ENCODE results near the gene NFATC3.

Gene NFATC3

DNA sequence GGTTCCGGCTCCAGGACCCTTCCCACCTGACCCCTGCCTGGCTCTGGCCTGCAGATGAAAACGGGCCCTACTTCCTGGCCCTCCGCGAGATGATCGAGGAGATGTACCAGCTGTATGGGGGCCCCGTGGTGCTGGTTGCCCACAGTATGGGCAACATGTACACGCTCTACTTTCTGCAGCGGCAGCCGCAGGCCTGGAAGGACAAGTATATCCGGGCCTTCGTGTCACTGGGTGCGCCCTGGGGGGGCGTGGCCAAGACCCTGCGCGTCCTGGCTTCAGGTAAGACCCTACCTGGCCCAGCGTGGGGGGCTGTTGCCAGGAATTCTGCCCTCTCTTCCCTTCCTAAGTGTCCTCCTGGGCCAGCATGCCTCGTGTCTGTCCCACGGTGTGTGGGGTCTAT lies 170.5 kb downstream of the NFATC3 start:
- DNase-seq: no peak

DNA sequence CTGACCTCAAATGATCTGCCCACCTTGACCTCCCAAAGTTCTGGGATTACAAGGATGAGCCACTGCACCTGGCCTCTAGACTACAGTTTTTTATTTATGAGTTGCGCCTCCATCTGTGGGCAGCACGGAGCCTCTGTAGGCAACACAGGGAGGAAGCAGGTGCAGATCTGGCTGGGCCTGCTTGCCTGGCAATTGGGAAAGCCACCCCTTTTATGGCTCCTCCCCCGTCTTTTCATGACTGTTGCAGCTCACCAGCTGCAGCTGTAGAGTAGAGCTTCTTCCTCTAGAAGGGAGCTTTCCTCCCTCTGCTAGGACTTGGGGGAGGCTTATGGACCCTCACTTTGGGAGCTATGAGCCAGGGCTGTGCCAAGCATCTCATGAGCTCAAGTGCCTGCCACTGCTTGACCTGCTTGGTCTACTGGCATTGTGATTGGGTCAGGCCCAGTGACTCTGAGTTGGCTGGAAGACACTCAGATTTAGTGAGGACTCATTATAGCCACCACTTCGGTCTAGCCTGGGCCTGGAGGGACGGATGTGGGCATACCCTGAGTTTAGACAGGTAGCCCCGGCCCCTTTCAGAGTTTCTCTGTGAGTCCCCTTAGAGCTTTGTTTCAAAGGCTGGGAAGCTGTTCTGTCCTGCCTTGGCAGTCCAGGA lies 172.2 kb downstream of the NFATC3 start:
- DNase-seq: peak; percentile 48

DNA sequence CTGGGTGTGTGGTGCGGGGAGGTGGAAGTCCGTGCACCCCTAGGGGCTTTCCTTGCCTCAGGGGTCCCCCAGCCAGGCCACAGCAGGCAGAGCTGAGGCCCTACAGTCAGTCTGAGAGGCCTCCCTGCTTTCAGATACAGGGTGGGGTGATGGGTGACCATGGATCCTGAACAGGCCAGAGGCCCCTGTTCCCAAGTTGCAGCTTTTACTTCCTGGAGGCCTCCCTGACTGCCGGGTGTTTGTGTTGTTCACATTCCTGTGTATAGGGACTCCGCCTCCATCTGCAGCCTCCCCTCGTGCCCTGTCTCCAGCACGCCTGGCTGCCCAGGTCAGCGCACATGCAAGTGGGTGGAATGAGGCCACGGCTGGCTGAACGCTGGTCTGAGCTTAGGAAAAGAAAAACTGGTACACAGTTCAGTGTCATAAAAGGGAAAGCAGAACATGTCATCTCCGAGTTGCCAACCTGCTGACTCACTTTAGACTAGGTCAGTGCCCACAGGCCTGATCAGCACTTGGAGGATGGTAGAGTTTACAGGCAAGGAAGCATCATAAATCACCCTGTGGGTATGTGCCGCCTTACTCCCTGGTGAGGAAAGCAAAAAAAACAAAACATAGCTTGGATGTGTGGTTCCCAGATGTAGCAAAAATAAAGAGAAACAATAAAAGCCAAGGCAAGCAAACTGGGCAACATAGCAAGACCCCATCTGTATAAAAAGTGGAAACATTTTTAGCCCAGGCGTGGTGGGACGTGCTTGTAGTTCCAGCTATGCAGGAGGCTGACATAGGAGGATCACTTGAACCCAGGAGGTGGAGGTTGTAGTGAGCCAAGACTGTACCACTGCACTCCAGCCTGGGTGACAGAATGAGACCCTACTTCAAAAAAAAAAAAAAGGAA lies 173.0 kb downstream of the NFATC3 start:
- DNase-seq: no peak

DNA sequence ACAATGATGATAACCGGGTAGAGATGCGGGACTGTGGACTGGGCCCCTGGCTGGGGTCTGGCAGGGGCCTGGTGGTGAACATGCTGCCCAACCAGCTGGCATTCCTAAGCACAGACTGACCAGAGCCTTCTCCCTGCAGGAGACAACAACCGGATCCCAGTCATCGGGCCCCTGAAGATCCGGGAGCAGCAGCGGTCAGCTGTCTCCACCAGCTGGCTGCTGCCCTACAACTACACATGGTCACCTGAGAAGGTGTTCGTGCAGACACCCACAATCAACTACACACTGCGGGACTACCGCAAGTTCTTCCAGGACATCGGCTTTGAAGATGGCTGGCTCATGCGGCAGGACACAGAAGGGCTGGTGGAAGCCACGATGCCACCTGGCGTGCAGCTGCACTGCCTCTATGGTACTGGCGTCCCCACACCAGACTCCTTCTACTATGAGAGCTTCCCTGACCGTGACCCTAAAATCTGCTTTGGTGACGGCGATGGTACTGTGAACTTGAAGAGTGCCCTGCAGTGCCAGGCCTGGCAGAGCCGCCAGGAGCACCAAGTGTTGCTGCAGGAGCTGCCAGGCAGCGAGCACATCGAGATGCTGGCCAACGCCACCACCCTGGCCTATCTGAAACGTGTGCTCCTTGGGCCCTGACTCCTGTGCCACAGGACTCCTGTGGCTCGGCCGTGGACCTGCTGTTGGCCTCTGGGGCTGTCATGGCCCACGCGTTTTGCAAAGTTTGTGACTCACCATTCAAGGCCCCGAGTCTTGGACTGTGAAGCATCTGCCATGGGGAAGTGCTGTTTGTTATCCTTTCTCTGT lies 174.0 kb downstream of the NFATC3 start:
- DNase-seq: no peak

DNA sequence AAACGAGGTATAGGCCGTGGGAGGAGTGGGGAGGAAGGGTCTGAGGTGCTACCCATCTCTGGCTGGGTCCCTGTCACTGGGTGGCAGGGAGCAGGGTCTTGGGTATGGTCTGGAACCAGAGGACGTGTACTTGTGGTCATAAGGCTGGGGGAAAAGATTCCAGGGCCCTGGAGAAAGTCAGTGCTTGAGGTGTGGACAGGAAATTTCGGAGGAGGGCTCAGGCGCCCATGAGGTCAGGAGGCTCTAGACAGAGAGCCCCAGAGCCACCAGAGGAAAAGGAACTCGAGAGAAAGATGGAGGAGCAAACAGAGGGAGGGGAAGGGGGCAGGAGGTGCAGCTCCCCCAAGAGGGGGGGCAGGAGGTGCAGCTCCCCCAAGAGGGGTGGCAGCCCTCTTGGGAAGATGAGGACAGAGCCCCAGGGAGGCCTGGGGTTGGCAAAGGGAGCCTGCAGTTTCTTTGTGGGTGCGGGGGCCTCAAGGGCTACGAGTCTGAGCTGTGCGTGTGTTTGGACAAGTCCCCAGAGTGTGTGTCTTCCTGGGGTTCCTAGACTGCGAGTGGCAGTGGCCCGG lies 178.5 kb downstream of the NFATC3 start:
- no peak for DNase-seq

DNA sequence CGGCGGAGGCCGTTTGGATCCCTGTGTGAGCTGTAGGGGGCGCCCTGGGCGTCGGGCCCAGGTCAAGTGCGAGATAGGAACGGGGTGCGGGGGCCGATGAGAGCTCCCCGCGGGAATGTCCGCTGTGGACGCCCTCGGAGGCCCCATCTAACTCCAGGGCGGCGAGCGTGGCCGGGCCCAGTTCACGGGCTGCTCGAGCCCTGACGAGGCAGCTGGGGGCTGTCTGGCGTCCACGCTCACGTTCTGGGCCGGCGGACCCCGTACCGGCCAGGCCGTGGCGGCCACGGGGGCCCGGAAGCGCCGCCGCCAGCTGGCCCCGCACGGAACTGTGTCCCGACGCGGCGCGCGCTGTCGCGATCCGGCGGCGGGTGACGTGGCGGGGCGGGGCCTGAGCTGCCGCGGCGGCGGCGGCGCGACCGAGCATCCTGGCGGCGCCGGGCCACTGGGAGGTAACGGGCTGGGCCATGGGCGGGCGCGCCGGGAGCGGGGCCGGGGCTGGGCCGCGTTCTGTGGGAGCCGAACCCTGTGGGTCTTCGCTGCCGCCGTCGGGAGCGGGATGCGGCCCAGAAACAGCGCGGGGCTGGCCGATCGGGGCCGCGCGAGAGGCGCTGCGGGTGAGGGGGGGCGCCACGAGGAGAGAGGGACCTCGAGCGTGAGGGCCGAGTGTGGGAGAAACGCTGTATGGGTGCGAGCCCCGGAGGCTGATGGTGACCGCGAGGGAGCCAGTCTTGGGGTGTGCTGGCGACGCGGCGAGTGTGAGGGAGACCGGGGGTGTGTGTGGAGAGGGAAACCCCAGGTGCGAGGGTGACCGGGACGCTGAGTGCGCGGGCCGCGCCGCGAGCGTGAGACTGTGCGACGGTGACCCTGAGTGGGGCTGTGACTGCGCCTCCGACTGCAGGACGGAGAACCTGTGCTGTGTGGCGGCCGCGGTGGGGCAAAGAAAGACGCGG lies 179.2 kb downstream of the NFATC3 start, which contains the start of gene SLC7A6:
Gene SLC7A6 (plus strand): TSS at position 399 of the 950 bp plus-strand sequence. CDS start 10,201 bp downstream, outside the sequence.
- DNase-seq: peak; percentile 32

DNA sequence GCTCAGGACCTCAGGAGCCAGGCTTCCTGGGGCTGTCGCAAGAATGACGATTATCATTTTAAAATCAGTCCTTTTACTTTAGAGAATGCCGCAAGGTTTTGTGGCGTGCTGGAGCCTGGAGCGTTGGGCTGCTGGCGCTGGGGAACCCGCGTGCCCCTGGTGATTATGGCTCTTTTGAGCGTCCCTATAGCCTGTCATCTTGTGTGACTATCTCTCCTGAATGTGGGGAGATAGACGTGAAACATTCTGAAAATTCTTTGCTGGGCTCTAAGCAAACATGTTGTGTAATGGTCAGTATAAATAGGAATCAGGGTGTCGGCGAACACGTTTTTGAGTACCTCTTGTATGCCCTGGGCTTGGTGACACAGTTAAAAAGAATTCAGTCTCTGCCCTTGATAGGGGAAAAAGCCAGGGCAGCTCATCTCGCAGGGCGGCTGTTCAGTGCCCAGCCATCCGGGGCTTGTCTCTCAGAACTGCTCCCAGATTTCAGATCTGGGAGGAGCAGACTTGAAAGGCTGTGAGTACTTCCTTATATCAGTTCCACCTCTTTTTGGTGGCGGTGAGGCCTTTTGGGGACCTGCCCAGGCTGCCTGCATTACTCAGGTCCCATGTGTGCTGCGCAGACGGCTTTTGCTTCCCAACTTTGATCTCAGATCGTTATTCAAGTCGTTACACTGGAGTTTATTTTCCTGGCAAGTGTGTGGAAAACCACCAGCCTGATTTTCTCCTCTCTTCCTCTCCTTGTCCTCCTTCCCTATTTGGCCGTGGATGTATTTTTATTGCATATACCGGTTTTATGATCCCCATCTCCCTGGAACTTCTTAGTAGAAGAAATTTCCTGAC lies 180.1 kb downstream of the NFATC3 start:
- DNase-seq: no peak

DNA sequence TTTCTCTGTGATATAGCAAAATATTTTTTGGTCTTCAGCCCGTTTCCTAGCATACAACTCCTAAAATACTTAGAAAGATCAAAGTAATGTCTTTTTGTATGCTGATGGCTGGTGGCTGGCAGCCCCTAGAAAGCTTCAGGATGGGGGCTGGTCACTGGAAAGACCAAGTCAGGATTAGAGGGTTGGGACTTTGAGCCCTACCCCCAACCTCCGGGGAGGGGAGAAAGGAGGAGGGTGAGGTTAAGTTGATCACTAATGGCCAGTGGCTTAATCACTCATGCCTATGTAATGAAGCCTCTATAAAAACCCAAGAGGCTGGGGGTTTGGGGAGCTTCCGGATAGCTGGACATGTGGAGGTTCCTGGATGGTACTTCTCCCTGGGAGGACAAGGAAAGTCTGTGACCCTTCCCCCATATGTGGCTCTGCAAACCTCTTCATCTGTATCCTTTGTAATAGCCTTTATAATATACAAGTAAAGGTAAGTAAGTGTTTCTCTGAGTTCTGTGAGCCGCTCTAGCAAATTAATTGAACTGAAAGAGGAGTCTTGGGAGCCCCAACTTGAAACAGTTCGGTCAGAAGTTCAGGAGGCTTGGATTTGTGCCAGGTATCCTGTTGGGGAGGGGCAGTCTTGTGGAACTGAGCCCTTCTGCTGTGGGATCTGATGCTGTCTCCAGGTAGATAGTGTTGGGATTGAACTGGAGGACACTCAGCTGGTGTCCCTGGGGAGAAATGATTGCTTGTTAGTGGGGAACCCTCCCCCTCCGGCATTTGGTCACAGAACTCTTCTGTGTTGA lies 182.6 kb downstream of the NFATC3 start:
- peak; percentile 84 for DNase-seq

DNA sequence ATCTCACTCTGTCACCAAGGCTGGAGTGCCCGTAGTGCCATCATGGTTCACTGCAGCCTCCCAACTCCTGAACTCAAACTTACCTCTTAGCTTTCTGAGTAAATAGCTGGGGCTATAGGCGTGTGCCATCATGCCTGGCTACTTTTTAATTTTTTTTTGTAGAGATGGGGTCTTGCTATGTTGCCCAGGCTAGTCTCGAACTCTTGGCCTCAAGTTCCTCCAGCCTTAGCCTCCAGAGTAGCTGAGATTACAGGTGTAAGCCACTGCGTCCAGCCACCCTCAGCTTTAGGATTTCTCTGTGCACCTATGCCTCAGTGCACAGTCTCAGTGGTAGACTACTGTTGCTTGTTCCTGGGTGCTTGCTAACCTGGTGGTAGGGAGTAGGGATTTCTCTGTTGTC lies 184.6 kb downstream of the NFATC3 start:
- no peak for DNase-seq

DNA sequence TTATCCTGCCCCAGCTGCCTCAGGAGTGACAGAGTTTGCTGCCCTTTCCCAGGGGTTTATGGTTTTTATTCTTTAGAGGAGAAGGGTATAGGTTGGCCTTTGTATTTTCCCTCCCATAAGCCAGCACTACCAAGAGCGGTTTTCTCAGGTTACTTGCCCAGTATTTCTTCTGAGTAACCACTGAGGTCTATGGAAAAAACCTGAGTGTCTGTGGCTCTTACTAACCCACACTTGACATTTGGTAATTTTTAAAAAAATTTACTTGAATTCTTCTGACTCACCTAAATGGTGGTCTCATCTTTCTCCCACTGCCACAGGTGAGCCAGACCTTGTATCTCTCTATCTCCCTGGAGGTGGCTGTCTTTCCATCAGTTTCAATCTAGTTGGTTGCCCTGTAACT lies 185.2 kb downstream of the NFATC3 start:
- no peak for DNase-seq

DNA sequence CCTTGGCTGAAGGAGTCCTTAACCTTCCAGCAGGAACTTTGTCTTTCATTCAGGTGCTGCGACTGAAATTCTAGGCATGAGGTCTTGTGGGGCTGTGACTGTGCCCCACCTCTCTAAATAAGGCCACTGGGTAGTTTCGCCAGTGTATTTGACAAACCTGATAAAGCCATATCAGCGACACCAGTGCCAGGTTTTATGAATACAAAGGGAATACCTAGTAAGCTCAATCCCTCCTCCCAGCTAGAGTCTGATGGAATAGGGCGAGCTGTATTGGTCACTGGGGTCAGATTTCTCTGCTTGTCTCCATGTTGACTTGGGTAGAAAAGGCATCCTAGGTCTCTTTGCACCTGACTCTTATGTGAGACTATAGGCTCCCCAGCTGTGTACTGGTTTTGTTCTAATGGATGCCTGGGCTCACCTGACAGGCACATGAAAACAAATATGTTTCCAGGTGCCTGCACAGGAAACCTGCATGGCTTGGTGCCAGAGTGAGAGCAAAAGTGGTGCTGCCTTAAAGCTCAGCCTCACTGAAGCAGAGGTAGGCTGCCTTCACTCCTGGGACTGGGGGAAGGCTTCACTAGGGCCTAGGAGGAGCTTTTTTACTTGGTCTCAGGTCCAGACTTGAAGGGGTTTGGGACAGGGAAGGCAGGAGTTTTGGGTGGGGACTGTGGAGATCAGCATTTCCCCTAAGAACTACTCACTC lies 187.5 kb downstream of the NFATC3 start:
- DNase-seq: peak; percentile 65

DNA sequence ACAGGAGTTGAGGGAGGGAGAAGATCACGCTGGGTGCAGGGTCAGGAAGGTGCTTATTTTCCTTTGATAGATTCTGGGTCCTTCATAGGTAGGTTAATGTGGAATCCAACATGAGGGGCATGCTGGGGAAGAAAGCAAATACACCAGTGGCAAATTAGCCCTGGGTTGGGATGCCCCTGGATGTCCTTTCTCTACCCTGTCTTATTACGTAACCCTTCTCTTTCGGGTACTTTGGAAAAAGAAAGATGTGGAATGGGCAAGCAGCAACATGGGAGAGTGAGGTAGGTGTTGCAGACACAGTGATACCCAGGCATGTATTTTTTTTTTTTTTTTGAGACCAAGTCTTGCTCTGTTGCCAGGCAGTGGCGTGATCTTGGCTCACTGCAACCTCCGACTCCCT lies 188.3 kb downstream of the NFATC3 start:
- DNase-seq: no peak

DNA sequence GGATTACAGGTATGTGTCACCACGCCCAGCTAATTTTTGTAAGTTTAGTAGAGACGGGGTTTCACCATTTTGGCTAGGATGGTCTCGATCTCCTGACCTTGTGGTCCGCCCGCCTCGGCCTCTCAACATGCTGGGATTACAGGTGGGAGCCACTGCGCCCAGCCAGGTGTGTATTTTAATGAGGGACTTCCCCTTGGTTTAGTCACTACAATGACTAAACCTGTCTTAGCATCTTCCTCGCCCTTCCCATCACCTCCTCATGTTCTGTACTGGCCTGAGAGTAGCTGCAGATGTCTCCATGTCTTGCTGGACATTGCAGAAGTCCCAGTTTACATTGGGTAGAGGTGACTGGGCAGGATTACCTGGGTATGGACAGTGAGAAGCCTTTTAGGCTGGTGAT lies 188.7 kb downstream of the NFATC3 start:
- DNase-seq: no peak

DNA sequence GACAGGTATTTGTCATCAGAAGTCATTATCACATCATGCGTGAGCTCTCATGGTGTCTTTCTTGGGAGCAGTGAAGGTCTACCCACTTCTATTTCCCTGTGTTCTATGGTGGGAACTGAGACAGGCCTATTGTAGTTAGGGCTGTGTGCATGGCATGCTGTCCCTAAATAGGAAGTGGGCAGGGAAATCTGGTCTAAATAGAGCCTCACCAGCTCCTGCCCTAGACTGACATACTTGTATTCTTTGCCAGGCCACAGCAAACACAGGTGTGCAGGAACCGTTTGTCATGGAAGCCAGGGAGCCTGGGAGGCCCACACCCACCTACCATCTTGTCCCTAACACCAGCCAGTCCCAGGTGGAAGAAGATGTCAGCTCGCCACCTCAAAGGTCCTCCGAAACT lies 189.3 kb downstream of the NFATC3 start:
- DNase-seq: no peak

DNA sequence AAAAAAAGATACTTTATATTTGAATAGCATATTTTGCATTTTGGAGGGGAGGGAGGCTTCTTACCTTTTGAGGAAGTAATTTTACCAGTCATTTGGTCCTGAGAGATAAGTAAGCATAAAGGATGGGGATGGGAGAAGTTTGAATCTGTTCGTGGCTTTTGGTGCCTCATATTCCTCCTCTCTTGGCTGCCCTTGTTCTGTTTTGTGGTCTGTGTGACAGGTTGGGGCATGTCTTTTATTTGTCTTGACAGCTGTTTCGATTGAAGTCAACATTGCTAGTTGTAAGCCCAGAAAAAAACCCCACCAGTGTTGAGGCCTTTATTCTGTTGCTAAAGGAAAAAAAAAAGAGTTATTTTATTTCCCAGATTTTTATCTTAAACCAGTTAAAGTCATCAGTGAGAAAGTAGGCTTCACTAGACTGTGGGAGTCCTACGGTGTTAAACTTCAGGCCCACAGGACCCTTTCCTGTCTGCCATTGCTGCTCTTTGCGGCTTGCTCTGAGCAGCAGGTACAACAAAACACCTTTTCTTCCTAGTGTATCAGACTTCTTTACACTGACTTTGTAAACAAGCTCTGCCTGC lies 190.5 kb downstream of the NFATC3 start:
- DNase-seq: no peak

DNA sequence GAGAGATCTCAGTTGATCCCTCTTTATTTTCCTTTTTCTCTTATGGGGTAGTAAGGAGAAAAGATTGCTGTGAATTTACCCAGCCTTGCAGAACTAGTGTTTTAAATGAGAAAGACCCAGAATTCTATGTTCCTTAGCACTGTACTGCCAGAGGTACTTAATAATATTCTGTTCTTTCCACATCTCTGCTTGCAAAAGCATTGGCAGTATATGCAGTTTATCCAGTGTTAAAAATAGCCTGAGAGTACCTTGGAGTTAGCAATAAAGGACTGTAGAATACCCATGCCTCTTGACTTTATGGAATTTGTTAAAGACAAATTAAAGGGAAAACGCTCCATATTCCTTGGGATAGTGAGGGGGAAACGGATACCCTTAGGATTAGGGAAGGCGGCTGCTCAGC lies 191.1 kb downstream of the NFATC3 start:
- no peak for DNase-seq

All from NCI-H2107 (cell line).